GM18502 (cell line): ENCODE data around the gene ADM2.
"Not testable (repeated sequence)": the region's sequence is repeated elsewhere in the genome, so short reads cannot be mapped to it uniquely, and the experiment has no call there.

ENCODE experiments used
- ATAC-seq: cut with Tn5 transposase; IDR thresholded peaks from one replicate; pipeline ENCODE4 v1.9.1; 2021; ENCODE audit warnings: mild to moderate bottlenecking; ENCODE audit not compliant: unreplicated experiment, poor library complexity

The ADM2 gene

DNA sequence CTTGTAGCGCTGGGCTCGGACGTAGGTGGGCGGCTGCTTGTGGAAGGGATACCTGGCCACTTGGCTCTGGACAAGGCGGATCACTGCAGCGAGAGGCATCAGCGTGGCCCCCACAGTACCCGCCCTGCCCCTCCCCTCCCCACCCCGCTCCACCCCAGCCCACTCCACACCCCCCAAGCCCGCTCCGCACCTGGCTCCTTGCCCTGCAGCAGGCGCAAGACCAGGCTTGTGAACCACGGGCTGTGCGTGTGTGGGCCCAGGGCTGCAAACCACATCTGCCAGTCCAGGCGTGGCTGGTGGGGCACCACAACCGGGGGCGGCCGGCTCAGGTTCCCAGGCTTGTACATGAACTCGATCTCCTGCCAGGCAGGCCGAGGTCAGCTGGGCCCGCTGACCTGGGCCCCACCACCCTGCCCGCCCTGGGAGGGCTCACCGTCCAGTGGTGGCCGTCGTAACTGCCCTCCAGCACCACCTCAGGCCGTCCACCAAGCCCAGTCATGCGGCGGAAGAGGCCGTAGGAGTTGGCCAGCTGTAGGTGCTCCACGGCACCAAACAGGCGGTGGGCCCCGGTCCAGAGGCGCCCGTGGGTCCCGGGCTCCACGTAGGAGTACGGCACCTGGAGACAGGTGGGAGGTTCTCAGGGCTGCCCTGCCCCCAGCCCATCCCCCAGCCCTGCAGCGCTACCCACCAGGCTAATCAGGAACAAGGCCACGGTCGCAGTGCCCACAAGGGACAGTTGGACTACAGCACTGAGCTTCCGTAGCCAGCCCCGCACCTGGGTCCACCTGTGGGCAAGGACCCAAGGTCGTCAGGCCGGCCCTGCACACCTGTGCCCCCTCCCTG is 23.2 kb downstream of the ADM2 start:
- no peak for ATAC-seq

DNA sequence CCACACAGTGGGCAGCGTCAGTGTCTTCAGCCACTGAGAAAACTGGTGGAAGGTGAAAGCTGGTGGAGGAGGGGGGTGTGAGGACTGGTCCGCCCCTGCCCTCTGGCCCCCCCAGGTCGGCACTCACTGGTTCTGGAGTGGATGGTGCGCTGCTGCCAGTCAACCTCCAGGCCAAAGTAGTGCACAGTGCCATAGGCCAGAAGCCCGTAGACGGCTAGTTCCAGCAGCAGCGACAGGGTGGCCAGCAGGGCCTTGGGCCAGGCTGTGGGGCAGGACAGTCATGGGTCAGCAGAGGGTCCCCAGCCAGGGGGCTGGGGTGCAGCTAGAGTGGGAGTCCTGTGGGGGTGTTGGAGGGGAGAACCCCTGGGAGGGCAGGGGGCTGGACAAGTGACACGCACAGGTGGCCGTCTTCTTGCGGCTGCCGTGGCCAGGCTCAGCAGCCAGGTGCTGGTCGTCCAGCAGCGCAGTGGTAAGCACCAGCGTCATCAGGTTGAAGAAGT is 24.0 kb downstream of the ADM2 start:
- ATAC-seq: no peak

DNA sequence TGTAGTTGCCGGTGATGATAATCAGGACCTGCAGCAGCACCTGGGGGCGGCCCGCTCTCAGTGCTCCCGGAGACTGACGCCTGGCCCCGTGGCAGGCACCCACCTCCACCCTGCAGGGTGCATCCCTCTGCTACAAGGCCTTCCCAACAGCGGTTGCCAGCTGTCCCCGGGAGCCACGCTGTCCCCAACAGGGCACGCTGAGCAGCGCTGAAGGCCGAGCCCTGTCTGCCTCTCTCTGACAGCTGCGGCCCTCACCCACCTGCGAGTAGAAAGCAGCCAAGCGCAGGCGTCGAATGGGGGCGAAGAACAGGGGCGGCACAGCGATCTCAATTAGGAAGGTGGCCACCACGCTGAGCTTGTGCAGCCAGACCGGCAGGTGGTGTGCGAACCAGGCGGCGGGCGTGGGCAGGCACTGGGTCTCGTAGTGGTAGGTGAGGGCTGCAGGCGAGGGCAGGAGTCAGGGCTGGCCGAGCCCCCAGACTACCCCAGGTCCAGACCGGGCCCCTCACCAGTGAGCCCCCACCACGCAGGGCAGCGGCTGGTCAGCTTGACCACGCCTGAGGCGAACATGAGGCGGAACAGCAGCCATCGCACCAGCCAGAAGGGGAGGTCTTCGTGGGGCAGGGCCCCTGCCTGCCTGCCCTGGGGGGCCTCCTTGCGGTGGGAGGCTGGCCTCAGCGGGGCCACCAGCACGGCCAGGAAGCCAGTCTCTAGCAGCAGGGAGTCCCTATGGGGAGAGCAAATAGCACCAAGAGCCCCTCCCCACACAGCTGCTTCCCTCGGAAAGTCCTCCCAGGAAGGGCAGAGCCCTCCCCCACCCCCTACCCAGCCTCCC is 24.6 kb downstream of the ADM2 start:
- no peak for ATAC-seq

DNA sequence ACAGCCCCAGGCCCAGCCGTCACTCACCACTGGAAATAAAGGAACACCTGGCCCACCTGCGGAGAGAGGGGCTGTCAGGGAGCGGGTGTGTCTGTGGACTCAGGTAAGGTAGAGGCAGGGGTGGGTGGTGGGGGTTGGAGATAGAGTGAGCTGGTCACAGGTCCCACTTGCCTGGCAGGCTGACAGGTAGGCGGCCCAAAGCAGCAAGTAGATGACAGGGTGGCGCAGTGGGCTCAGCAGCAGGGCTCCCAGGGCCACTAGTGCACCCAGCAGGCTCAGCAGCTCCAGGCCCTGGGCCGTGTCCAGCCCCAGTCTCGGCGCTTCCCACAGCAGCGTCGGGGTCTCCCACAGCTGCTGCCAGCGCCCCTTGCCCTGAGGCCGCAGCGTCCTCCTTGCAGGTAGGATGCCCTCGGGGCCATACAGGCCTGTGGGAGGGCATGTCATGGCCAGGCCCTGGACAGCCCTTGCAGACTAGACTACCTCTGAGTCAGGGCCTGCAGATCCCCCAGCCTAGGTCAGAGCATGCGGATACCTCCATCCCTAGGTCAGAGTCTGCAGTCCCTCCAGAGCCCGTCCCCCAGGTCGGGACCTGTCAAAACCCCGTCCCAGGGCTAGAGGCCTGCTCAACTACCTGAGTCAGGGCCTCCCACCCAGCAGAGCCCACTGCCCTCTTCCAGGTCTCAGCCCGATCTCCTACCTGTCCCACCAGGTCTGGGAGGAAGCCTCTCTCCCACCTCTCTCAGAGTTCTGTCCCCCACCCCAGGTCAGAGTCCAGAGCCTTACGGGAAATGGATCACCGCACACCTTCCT is 25.5 kb downstream of the ADM2 start:
- ATAC-seq: peak; percentile 4

DNA sequence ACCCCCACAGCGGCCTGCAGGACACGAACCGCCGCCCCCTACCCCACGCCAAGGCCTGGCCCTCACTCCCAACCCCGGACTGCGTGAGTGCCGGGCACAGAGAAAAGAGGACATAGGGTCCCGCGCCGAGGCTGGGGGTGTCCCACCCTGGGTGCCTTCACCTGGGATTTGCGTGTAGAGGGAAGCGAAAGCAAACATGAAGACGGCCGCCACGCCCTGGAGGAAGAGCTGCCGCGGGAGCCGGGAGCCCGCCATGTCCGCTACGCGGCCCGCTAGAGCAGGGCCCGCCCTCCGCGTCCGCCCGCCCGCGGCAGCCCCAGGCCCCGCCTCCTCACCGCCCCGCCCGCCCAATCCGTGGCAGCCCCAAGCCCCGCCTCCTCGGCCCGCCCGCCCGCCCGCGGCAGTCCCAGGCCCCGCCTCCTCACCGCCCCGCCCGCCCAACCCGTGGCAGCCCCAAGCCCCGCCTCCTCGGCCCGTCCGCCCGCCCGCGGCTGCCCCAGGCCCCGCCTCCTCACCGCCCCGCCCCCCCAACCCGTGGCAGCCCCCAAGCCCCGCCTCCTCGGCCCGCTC is 26.2 kb downstream of the ADM2 start, which contains the start of gene LMF2:
TSS of gene LMF2 (minus strand) at position 282 of the 570 bp plus-strand sequence. CDS start at position 255, 27 bp downstream.
- peak; percentile 59 for ATAC-seq

DNA sequence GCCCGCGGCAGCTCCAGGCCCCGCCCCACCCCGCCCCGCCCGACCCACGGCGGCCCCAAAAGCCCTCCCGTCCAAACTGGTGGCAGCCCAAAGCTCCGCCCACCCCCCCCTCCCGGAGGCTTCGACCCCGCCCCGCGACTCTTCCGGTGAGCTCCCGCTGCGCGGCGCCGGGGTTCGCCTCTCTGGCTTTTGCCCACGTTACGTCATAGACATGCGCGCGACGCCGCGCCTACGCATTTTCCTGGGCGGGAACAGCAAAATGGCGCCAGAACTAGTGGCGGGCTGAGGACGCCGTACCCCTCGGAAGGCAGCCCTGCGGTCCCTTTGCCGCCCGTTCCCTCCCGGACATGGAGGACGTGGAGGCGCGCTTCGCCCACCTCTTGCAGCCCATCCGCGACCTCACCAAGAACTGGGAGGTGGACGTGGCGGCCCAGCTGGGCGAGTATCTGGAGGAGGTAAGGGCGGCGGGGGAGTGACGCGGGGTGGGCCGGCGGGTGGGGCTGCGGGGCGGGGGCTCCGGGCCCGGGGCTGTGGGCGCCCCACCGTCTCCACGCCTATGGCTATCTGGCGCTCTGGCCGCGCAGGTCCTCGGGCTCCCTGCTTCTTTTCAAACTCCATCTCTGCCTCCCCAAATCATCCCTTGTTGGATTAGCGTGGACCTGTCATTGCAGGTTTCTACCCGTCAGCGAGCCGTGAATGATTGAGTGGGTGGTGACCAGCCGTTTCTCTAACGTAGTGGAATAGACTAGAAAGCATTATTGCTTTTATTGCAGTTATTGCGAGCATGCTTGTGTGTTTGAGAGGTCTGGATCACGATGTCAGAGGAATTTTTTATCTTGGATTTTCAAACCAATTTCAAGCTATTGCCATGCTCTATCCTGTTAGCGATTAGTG is 26.9 kb downstream of the ADM2 start, which contains the start of gene NCAPH2:
TSS of gene NCAPH2 (plus strand) at position 234 of the 894 bp plus-strand sequence. CDS start at position 348, 114 bp downstream.
- ATAC-seq: peak; percentile 69

DNA sequence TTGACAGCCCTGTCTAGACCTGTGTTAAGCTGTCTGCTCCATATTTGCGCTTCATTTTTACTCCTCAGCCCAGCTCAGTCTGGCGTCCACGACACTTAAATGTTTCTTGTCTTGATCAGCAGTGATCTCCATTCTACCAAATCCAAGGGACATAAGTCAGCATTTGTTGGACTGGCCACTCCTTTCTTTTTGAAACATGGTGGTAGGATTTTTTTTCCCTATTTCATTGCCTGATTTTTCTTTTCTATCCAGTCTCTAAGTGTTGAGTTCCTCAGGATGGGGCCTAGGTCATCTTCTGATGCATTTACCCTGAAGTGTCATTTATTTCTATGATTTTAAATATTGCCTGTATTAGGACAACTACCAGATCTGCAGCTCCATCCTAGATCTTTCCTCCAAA is 27.6 kb downstream of the ADM2 start:
- ATAC-seq: no peak

DNA sequence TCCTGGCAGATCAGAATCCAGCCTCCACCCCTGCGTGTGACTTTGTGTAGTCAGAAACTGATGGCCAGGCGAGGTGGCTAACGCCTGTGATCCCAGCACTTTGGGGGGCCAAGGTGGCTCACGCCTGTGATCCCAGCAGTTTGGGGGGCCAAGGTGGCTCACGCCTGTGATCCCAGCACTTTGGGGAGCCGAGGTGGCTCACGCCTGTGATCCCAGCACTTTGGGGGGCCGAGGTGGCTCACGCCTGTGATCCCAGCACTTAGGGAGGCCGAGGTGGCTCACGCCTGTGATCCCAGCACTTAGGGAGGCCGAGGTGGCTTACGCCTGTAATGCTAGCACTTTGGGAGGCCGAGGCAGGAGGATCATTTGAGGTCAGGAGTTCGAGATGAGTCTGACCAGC is 31.8 kb downstream of the ADM2 start:
- no peak for ATAC-seq

DNA sequence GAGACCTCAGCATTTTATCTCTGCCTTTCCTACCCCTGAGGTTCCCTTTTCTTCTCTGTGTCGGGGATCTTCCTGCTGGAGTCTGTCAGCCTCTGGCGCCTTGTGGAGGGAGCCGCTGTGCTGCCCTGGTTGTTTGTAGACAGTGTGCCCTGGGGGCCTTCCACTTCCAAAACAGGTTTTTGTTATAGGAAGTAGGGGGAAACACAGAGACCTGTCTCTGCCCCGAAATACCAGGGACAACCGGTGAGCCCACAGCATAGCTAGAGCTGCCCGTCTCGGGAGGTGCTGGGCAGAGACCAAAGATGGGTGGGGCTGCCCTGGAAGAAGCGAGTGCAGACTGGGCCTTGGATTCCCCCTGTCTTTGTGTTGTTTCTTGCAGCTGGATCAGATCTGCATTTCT is 34.7 kb downstream of the ADM2 start:
- ATAC-seq: no peak

DNA sequence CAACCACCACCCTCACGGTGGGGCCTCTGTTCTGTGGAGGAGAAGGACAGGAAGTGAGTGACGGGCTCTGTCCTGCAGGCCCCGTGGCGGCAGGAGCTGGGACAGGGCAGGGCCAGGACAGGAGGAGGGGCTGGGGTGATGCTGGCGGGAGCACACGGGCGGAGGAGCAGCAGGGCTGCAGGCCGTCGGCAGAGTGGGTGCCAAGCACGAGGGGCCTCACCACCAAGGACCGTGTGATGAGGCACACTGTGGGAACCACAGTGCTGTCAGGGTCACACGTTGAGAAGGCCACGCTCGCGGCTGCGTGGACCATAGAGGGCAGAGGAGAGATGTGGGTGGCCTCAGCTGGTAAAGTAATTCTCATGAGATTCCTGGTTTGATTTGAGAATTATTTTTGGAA is 35.5 kb downstream of the ADM2 start:
- no peak for ATAC-seq

DNA sequence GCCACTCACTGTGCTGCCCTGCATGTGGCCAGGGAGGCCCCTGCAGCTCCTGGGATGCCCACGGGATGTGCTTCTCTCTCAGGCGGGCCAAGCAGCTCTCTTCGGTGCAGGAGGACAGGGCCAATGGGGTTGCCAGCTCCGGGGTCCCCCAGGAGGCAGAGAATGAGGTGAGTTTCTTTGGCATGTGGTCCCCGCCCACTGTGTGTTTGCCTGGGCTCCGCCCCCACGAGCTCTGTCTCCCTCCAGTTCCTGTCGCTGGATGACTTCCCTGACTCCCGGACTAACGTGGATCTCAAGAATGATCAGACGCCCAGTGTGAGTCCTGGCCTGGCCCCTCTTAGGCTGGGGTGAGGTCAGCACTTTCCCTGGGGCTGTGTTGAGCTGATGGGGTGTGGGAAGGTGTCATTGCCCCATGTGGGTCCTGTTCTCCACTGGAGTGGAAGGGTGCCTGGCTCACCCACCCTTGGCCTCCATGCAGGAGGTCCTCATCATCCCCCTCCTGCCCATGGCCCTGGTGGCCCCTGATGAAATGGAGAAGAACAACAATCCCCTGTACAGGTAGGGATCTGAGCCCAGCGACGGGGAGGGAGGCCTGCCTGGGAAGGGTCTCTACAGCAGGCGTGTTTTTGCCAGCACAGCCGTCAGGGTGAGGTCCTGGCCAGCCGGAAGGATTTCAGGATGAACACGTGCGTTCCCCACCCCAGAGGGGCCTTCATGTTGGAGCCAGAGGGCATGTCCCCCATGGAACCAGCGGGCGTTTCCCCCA is 36.3 kb downstream of the ADM2 start:
- no peak for ATAC-seq

DNA sequence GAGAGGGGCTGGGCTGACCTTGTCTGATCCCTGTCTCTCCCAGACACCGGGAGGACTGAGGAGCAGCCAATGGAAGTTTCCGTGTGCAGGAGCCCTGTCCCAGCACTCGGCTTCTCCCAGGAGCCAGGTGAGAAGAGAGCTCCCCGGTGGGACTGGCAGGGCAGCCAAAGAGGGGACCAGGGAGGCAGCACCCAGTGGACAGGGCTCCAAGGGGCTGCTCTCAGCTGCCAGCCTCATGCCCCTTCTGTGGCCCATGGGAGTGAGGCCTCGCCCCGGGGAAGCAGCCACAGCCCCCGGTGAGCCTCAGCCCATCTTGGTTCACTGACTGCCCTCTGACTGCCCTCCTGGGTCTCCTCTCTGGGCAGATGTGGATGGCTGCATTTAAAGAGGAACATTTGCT is 37.3 kb downstream of the ADM2 start:
- no peak for ATAC-seq

DNA sequence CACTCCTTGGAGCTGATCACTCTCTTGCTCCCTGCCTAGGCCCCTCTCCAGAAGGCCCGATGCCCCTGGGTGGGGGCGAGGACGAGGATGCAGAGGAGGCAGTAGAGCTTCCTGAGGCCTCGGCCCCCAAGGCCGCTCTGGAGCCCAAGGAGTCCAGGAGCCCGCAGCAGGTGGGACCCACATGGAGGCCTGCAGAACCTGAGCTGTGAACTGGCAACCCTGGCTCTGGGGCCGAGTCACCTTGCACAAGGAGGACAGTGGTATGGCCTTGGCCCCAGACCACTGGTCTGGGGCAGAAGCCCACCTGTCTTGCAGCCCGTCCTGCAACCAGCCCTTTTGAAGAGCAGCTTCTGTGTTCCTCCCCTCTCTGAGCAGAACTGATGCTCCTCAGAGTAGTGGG is 37.8 kb downstream of the ADM2 start:
- ATAC-seq: no peak

DNA sequence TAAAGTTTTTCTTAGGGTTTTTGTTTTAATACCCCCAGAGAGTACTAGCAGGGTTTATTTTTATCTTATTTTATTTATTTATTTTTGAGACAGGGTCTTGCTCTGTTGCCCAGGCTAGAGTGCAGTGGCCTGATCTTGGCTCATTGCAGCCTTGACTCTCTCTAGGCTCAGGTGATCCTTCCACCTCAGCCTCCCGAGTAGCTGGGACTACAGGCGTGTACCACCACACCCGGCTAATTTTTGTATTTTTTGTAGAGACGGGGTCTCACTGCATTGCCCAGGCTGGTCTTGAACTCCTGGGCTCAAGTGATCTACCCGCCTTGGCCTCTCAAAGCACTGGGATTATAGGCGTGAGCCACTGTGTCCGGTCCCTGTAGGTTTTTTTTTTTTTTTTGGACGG is 38.8 kb downstream of the ADM2 start:
- not testable (repeated sequence) for ATAC-seq

DNA sequence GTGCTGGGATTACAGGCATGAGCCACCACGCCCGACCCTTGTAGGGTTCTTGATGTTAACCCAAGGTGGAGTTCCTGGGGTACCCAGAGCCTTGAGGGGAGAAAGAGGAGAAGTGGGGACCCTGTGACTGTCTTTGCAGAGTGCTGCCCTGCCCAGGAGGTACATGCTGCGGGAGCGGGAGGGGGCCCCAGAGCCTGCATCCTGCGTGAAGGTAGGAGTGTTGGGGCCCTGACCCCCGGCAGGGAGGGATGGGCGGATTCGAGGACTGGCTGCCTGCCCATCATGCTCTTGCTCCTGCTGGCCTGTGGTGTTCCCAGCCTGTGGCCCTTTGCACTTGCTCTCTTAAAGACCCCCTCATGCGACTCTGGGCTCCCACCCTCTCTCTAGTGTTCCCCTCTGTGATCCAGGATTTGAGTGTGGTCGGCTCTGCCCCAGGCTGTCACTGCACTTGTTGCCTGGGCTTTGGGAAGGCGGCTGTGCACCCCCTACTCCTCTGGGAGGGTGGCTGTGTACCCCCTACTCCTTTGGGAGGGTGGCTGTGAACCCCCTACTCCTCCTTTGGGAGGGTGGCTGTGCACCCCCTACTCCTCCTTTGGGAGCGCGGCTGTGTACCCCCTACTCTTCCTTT is 39.6 kb downstream of the ADM2 start:
- ATAC-seq: no peak

DNA sequence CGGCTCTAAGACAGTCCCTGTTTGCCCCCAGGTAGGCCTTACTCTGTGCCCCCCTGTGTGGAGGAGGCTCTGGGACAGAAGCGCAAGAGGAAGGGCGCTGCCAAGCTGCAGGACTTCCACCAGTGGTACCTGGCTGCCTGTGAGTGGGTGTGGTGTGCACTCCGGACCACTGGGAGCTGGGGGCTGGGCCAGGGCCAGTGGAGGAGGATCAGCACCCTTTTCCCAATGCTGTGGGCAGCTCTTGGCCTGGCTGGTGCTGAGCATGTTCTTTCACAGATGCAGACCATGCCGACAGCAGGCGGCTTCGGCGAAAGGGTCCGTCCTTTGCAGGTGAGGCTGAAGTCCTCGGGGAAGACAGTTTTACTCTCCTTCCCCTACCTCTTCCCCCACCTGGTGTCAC is 40.4 kb downstream of the ADM2 start:
- no peak for ATAC-seq

DNA sequence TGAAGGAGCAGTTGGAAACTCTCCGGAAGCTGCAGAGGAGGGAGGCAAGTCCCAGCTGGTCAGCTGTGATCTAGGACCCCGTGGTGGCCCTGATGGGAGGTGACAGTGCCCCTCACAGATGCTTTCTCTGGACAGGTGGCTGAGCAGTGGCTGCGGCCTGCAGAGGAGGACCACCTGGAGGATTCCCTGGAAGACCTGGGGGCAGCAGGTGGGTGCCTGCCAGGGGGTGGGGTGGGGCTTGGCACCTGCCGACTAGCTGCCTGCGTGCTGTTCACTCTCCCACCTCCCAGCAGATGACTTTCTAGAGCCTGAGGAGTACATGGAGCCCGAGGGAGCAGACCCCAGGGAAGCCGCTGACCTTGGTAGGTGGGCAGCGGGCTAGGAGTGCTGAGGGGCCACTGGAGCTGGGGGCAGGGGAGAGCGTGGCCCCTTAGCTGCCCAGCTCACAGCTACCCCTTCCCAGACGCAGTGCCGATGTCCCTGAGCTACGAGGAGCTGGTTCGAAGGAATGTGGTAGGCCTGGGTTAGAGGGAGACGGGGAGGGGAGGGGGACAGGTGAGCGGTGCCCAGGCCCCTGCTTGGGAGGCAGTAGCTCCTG is 41.0 kb downstream of the ADM2 start:
- ATAC-seq: no peak
